AG09319 (cell line): ENCODE measurements around the gene GPR37L1.

Source experiments
- DNase-seq: peaks from one replicate; pipeline ENCODE4 v3.0.0-alpha.2; 2010; ENCODE audit warnings: low read depth; ENCODE audit errors: extremely low read depth
- TF ChIP-seq, protein P1 (sequence below): IDR thresholded peaks from 2 replicates; pipeline ENCODE4 v1.5.1; 2011; ENCODE audit warnings: low read depth, mild to moderate bottlenecking, inconsistent platforms, low read length, moderate library complexity

Gene GPR37L1

DNA sequence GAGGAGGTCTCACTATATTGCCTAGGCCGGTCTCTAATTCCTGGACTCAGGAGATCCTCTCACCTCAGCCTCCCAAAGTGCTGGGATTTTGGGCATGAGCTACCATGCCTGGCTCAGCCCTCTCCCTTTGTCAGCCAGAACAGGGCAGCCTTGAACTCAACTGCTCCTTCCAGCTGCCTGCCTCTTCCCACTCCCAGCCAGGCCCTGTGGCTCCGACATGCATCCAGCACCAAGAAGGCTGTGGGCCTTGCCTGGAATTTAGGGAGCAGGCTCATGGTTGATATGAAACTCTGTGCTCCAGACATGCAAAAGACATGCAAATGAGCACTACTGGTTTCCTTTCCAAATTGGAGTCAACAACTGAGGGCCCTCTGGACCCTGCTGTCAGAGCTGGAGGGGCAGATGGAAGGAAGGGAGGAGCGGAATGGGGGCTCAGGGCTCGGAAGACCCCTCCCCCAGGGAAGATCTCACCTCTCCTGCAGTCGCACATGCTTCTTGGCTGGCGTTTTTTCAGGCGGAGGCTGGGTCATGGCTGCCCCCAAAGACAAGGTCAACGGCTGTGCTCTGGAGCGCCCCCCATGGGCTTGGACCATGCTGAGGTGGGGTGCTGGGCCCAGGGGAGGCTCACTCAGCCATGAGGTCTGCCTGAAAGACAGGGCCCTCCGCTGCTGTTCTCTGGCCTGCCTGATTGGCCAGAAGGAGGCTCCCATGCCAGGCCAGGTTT, 36.3 kb downstream of the GPR37L1 start:
- no peak for DNase-seq
- TF ChIP-seq, protein P1, sequence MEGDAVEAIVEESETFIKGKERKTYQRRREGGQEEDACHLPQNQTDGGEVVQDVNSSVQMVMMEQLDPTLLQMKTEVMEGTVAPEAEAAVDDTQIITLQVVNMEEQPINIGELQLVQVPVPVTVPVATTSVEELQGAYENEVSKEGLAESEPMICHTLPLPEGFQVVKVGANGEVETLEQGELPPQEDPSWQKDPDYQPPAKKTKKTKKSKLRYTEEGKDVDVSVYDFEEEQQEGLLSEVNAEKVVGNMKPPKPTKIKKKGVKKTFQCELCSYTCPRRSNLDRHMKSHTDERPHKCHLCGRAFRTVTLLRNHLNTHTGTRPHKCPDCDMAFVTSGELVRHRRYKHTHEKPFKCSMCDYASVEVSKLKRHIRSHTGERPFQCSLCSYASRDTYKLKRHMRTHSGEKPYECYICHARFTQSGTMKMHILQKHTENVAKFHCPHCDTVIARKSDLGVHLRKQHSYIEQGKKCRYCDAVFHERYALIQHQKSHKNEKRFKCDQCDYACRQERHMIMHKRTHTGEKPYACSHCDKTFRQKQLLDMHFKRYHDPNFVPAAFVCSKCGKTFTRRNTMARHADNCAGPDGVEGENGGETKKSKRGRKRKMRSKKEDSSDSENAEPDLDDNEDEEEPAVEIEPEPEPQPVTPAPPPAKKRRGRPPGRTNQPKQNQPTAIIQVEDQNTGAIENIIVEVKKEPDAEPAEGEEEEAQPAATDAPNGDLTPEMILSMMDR, result no peak

DNA sequence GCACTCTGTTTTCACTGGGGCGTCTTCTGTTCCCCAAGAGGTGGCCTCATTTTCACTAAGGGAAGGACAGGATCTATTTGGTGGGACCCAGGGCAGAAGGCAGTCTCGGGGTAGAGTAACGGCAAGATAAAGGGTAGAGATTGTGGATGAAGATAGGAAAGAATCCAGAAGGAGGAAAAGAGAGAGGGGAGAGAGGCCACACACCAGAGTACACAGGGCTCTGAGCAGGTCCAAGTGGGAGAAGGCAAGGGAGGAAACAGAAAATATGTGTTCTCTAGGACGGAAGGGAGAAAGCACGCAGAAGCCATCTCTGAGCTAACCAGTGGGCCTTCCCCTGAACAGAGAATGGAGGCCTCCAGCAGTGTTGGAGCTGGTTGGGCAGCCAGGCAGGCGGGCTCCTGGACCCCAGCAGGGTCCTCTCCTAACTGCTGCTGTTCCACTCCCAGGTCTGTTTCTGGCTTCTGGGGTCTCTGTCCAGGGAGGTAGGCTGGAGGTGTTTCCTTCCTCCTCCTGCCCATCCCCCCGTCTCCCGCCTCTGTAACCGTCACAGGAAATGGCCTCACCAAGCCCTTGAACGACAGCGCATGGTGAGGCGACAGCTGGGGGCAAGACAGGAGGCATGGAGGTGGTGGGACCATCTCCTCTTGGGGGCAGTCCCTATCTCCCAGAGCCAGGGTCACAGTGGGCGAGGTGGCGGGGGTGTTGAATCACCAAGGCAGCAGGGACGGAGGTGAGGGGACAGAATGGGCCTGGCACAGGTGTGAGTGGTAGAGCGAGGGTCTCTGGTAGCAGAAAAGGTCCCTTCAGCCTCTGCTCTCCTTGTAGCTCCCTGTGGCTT, 37.0 kb downstream of the GPR37L1 start:
- TF ChIP-seq, protein P1, result no peak
- DNase-seq, result no peak

DNA sequence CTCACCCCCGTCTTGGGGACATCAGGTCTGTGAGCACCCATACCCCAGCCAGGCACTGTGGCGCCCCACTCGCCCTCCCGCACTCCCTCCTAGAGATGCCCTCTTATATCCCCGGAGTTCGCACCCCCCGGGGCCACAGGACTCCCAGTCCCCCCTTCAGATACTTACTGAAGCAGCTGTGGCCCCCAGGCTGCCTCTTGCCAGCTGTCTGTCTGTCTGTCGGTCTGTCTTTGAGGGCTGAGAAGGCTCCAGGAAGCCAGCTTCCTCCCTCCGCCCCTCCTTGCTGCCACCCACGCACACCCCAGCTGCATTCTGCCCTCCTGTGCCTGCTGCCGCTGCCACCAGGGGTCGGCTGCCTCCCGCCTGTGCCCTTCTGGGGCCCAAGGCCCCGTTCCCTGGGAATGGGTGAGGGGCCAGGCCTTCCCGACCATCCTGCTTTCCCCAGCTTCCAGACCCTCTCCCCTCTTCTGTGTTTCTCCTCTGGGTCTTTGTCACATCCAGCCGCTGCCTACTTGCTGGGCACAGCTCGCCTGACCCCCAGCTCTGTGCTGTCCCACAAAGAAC, 37.7 kb downstream of the GPR37L1 start, which contains the start of gene PTPN7:
Gene PTPN7, minus strand, starts transcription at position 226 of the 564 bp plus-strand sequence. CDS start 1,200 bp downstream, outside the sequence.
- DNase-seq, result no peak
- TF ChIP-seq, protein P1, result no peak

GRCh38 chr1:202161151-202162046, 38.7 kb downstream of the GPR37L1 start:
- no peak for DNase-seq
- TF ChIP-seq, protein P1, result no peak

GRCh38 chr1:202162047-202162417, 39.3 kb downstream of the GPR37L1 start:
- TF ChIP-seq, protein P1, result no peak
- DNase-seq, result no peak

- DNase-seq, result no peak
- TF ChIP-seq, protein P1, result no peak
These were observed 39.9 kb downstream of the GPR37L1 start for GRCh38 chr1:202162418-202163280.
